Uterus (tissue), 2 donors: ENCODE data around the gene OR51V1.

Experiments
- CTCF ChIP-seq, 4 experiments: fragments of 200-600 bp in 2 of 4; fragments of 450-650 bp in 2 of 4; sonication (generic) in 2 of 4; IDR thresholded peaks; one replicate each; pipeline ENCODE4 v1.5.1; 2016 to 2019; ENCODE audit warnings: antibody characterized with exemption in 4 of 4, mild to moderate bottlenecking in 2 of 4, moderate library complexity in 1 of 4
- POLR2A ChIP-seq, 2 donors: fragments of 450-650 bp; IDR thresholded peaks; one replicate each; pipeline ENCODE4 v1.6.1; 2016; ENCODE audit warnings: antibody characterized with exemption in 2 of 2, mild to moderate bottlenecking in 1 of 2, moderate library complexity in 1 of 2

- TF ChIP-seq CTCF (IDR thresholded peaks at IDR 0.05): no peak
- TF ChIP-seq POLR2A (IDR thresholded peaks at IDR 0.05): no peak
Measured at GRCh38 chr11:5235364-5236095, 35.0 kb upstream of the OR51V1 start.
